Amniotic epithelial cell (primary cell): ENCODE measurements around the gene CCDC195.

Experiments
- DNase-seq: peaks from one replicate; pipeline ENCODE4 v3.0.0-alpha.2; 2010; ENCODE audit warnings: low read depth

CCDC195 gene

GRCh38 chr2:224716201-224716600 lies at the start of gene CCDC195:
Gene CCDC195 (minus strand): TSS chr2:224716365. CDS start chr2:224716365, 0 bp downstream.
- no peak for DNase-seq

DNA sequence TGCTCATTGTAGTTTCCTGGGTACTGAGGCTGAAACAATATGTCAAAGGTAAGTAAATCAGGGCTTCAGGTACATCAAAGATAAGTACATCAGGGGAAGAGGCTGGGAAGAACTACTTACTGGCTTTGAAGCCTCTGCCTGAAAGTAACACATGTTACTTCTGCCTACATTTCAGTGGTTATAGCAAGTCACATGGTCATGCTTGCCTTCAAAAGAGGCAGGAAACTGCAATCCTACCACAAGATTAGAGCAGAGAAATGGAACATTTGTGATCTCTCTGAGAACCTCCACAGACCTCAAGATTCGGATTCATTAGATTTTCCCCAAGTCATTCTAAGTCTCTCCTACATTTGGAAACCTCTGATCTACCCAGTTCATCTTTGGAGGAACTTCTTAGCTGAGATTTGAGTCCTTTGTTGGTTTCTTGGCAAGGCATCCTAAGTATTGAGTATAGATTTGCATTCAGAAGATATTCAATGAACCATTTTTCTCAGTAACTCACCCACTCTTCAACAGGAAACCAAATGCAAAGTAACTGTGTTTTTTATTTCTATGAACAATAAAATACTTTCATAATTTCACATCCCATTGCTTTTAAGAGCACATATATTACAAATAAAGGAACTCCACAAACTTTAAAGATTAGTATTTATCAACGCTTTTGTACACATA lies 48.5 kb upstream of the CCDC195 start:
- DNase-seq, result no peak

DNA sequence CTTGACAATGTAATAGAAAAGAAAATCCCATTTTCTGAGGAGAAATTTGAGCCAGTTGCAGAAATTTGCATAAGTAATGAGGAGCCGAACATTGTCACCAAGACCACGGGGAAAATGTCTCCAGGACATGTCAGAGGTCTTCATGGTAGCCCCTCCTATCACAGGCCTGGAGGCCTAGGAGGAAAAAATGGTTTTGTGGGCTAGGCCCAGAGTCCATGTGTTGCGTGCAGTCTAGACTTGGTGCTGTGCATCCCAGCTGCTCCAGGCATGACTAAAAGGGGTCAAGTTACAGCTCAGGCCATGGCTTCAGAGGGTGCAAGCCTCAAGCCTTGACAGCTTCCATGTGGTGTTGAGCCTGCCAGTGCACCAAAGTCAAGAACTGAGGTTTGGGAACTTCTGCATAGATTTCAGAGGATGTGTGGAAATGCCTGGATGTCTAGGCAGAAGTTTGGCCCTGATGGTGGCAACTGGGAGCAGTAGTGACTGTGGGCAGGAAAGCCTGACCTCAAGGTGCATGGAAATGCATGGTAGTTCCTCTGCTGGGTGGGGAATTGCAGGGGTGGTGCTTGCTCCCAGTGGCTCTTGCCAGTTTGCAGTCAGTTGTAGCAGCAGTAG lies 41.9 kb upstream of the CCDC195 start:
- no peak for DNase-seq

DNA sequence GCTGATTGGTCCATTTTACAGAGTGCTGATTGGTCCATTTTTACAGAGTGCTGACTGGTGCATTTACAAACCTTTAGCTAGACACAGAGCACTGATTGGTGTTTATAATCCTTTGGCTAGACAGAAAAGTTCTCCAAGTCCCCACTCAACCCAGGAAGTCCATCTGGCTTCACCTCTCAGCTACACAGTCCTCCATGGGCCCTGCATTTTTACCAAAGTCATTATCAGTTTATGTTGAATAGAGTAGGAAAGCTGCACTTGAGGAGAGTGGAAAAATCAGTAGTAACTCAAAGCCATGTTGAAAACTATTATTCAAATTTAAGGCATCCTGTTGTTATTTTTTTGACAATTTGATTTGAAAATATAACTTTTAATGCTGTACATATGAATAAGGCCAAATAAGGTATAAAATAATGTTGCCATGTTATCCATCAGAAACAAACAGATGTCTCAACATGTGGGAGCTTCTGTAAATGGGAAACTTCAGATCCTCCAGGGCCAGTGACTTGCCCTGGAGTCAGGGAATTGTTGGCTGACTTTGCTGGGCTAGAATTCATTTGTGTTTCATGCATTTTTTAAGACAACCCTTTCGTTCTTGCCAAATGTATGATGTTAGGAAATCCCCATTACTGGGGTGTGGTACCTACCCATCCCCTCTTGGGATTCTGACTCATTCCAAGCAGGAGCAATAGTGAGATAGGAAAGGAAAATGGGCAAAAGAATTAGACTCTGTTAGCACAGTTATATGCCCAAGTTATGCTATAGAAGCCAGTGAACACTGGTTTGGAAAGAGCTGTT lies 37.8 kb upstream of the CCDC195 start:
- DNase-seq, result no peak

DNA sequence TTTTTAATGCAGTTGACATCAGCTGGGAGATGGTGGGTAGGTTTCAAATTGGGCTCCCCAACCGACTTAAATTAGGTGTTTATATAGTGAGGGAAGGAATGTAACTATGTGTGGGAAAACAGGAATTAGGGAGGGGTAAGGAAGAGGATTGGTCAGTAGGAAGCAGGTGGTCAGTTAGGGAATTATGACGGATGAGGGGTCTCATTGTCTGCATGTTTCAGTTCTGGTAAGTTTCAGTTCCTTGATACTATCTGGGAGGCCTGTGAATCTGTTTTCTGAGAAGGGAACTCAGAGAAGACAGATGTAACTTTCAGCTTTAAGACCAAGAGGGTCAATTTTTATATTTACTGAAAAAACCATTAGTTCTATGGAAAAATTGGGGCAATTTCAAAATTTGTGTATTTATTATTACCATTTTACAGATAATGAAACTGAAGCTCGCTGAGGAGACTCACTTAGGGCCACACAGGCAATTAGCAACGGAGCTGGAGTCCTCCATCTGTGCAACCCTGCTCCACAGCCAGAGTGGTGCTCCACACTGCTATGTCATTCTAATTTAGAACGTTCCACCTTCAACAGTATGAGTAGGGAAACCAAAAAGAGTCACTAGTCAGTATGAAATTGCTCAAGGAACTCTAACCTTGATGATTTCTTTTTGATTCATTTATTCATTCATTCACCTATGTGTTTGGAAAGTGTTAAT lies 36.0 kb upstream of the CCDC195 start:
- DNase-seq, result no peak

DNA sequence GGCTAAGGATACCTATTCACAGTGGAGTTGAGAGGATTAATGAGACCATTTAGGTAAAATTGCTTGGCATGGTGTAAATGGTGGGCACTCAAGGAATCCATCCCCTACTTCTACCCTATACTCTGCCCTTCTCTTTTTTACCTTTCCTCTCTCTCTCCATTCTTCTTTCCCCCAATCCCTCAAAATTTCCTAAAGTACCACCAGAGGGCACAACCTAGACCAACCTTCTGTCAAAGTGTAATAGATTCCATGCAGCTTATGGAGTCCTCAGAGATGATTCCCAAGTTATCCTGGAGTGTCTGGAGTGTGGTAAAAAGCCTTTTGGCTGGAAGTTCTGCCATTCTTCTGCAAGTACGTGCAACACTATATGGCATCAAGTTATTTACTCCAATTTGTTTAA lies 33.0 kb upstream of the CCDC195 start:
- peak; percentile 4 for DNase-seq

GRCh38 chr2:224747765-224748164 lies 31.6 kb upstream of the CCDC195 start:
- no peak for DNase-seq

DNA sequence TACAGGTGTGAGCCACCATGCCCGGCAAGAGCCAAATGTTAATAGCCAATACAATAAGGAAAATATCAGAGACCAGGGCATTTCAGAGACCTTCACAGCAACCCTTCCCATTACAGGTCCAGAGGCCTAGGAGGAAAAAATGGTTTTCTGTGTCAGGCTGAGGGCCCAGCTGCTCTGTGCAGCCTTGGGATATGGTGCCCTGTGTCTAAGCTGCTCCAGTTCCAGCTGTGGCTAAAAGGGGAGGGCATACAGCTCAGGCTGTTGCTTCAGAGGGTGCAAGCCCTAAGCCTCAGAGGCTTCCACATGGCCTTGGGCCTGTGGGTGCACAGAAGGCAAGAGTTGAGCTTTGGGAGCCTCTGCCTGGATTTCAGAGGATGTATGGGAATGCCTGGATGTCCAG lies 20.1 kb upstream of the CCDC195 start:
- no peak for DNase-seq

GRCh38 chr2:224734949-224735348 lies 18.8 kb upstream of the CCDC195 start:
- DNase-seq, result no peak

- DNase-seq, result no peak
Observed at GRCh38 chr2:224731665-224732064, 15.5 kb upstream of the CCDC195 start.

- no peak for DNase-seq
Observed at GRCh38 chr2:224729435-224729834, 13.3 kb upstream of the CCDC195 start.

- DNase-seq, result no peak
Observed at GRCh38 chr2:224724331-224724730, 8.2 kb upstream of the CCDC195 start.

- DNase-seq, result peak; percentile 9
Observed at GRCh38 chr2:224723586-224724217, 7.5 kb upstream of the CCDC195 start.

GRCh38 chr2:224722770-224723169 lies 6.6 kb upstream of the CCDC195 start:
- no peak for DNase-seq

- DNase-seq, result peak; percentile 37
Observed at GRCh38 chr2:224722250-224722649, 6.1 kb upstream of the CCDC195 start.

- DNase-seq, result no peak
Observed at GRCh38 chr2:224716921-224717320, 756 bp upstream of the CCDC195 start.

DNA sequence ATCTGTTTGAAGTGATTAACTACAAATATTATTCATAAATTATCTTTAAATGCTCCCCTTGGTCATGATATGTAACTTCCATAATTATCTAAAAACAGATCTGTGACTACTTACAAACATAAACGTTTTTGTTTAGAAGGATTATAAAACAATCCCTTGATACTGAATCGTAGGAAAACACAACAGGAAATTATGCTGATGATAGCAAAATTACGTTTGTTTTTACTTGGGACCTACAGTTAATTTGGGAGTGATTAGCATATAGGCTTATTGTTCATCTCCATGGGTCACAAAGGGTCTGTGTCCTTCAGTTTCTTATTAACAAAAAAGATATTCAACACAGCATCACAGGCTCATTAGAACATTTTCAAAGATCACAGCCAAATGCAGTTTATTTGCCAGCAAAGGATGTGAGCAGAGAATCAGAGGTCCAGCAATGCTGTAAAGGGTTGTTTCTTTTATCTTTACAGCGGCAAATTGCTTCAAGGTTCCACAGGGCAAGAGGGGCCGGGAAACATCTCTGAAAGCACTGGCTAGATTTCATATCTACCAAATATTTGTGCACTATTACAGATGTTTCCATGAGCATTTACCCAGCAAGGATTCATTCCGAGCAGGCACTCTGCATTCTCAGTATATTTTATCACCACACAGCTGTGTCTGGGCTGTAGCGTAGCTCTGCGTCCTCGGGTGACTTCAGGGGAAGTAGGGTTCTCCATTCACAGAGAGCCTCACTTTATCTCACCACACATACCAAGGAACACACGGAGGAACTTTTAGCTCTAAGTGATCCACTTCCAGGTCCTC lies 4.1 kb downstream of the CCDC195 start:
- DNase-seq, result peak; percentile 9

DNA sequence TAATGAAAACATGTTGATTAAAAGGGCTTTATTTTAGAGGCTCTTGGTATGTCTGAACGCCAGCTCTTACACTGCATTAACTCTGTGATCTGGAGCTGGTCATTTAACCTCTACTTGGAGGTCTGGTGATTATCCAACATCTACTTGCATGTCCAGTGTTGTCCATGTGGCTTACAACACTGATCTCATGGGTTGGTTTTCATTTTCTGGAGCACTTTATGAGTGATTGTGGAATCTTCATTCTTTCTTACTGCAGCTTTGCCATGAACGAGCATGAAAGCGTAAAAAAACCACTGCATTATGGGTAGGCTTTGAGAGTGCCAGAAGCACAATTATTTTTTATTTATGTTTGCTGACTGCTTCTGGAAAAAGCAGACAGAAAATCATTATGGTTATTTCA lies 4.8 kb downstream of the CCDC195 start:
- no peak for DNase-seq

DNA sequence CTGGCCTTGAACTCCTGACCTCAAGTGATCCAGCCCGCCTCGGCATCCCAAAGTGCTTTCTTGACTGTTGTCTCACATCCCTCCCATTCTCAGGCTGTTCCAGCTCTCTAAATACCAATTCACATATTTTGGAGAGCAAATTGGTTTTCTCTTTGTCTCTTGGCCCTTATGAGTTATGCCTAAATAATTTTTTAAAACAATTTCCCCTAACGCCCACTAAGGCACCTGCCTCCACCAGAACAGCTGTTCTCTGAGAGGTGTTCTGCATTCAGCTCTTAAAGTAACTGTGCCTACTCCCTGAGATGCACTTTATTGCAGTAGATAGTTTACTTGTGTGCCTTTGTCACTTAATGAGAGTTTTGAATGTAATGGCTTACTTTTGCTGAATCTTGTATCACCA lies 6.9 kb downstream of the CCDC195 start:
- no peak for DNase-seq

- DNase-seq, result no peak
Observed at GRCh38 chr2:224694502-224694901, 21.7 kb downstream of the CCDC195 start.

- DNase-seq, result peak; percentile 40
Observed at GRCh38 chr2:224691563-224691962, 24.6 kb downstream of the CCDC195 start.
